HG03457 (cell line): ENCODE data around the gene ANKRD11.
"Not testable (repeated sequence)": the region's sequence is repeated elsewhere in the genome, so short reads cannot be mapped to it uniquely, and the experiment has no call there.

Experiments
- ATAC-seq: cut with Tn5 transposase; IDR thresholded peaks from one replicate; pipeline ENCODE4 v1.9.1; 2021; ENCODE audit warnings: moderate number of reproducible peaks; ENCODE audit not compliant: unreplicated experiment

Gene ANKRD11

GRCh38 chr16:89410322-89410721 lies 80.0 kb downstream of the ANKRD11 start:
- ATAC-seq: no peak

GRCh38 chr16:89409161-89409711 lies 81.1 kb downstream of the ANKRD11 start:
- ATAC-seq: no peak

- ATAC-seq: no peak
Measured at GRCh38 chr16:89408315-89408714, 82.0 kb downstream of the ANKRD11 start.

GRCh38 chr16:89407925-89408300 lies 82.4 kb downstream of the ANKRD11 start:
- ATAC-seq: no peak

- no peak for ATAC-seq
Measured at GRCh38 chr16:89407282-89407924, 83.0 kb downstream of the ANKRD11 start.

GRCh38 chr16:89406277-89406888 lies 84.0 kb downstream of the ANKRD11 start:
- ATAC-seq: no peak

- no peak for ATAC-seq
Measured at GRCh38 chr16:89404561-89404960, 85.8 kb downstream of the ANKRD11 start.

- ATAC-seq: no peak
Measured at GRCh38 chr16:89402962-89403361, 87.4 kb downstream of the ANKRD11 start.

- ATAC-seq: no peak
Measured at GRCh38 chr16:89401641-89402445, 88.5 kb downstream of the ANKRD11 start.

- ATAC-seq: no peak
Measured at GRCh38 chr16:89401205-89401604, 89.2 kb downstream of the ANKRD11 start.

- ATAC-seq: no peak
Measured at GRCh38 chr16:89400740-89401139, 89.6 kb downstream of the ANKRD11 start.

GRCh38 chr16:89398924-89399323 lies 91.4 kb downstream of the ANKRD11 start:
- ATAC-seq: no peak

- no peak for ATAC-seq
Measured at GRCh38 chr16:89397331-89397861, 93.0 kb downstream of the ANKRD11 start.

- ATAC-seq: no peak
Measured at GRCh38 chr16:89396156-89396555, 94.2 kb downstream of the ANKRD11 start.

GRCh38 chr16:89395150-89396142 lies 94.9 kb downstream of the ANKRD11 start:
- no peak for ATAC-seq

GRCh38 chr16:89393738-89394406 lies 96.5 kb downstream of the ANKRD11 start:
- no peak for ATAC-seq

- no peak for ATAC-seq
Measured at GRCh38 chr16:89392881-89393737, 97.3 kb downstream of the ANKRD11 start.

GRCh38 chr16:89390224-89390583 lies 100.2 kb downstream of the ANKRD11 start:
- not testable (repeated sequence) for ATAC-seq
